ENCODE measurements around the gene SLC45A3.
"Not testable (repeated sequence)": the region's sequence is repeated elsewhere in the genome, so short reads cannot be mapped to it uniquely, and the experiment has no call there.

The SLC45A3 gene

GRCh38 chr1:205645519-205645918 lies 34.8 kb downstream of the SLC45A3 start:
- no peak for TF ChIP-seq CTCF (IDR thresholded peaks at IDR 0.05; ENCODE audit: low read depth, low read length)
- DNase-seq (ENCODE audit: extremely low read depth, low read depth): no peak

GRCh38 chr1:205642679-205643307 lies 37.5 kb downstream of the SLC45A3 start:
- no peak for TF ChIP-seq CTCF (IDR thresholded peaks at IDR 0.05; ENCODE audit: low read depth, low read length)
- no peak for DNase-seq (ENCODE audit: extremely low read depth, low read depth)

GRCh38 chr1:205639567-205639966 lies 40.7 kb downstream of the SLC45A3 start:
- DNase-seq (ENCODE audit: extremely low read depth, low read depth): no peak
- no peak for TF ChIP-seq CTCF (IDR thresholded peaks at IDR 0.05; ENCODE audit: low read depth, low read length)

GRCh38 chr1:205637854-205638468 lies 42.3 kb downstream of the SLC45A3 start:
- TF ChIP-seq CTCF (IDR thresholded peaks at IDR 0.05; ENCODE audit: low read depth, low read length): no peak

GRCh38 chr1:205636732-205637131 lies 43.6 kb downstream of the SLC45A3 start:
- no peak for TF ChIP-seq CTCF (IDR thresholded peaks at IDR 0.05; ENCODE audit: low read depth, low read length)
- no peak for DNase-seq (ENCODE audit: extremely low read depth, low read depth)

More at GRCh38 chr1:205637854-205638468, 42.3 kb downstream of the SLC45A3 start:
- no peak for DNase-seq (ENCODE audit: extremely low read depth, low read depth)

GRCh38 chr1:205636138-205636530 lies 44.2 kb downstream of the SLC45A3 start:
- not testable (repeated sequence) for DNase-seq (ENCODE audit: extremely low read depth, low read depth)

GRCh38 chr1:205633421-205633976 lies 46.8 kb downstream of the SLC45A3 start:
- DNase-seq (ENCODE audit: extremely low read depth, low read depth): no peak

More at GRCh38 chr1:205633421-205633976, 46.8 kb downstream of the SLC45A3 start:
- no peak for TF ChIP-seq CTCF (IDR thresholded peaks at IDR 0.05; ENCODE audit: low read depth, low read length)
